Measurements from ENCODE around the gene ATF1.
"Not testable (repeated sequence)": the region's sequence is repeated elsewhere in the genome, so short reads cannot be mapped to it uniquely, and the experiment has no call there.

ATF1 gene

DNA sequence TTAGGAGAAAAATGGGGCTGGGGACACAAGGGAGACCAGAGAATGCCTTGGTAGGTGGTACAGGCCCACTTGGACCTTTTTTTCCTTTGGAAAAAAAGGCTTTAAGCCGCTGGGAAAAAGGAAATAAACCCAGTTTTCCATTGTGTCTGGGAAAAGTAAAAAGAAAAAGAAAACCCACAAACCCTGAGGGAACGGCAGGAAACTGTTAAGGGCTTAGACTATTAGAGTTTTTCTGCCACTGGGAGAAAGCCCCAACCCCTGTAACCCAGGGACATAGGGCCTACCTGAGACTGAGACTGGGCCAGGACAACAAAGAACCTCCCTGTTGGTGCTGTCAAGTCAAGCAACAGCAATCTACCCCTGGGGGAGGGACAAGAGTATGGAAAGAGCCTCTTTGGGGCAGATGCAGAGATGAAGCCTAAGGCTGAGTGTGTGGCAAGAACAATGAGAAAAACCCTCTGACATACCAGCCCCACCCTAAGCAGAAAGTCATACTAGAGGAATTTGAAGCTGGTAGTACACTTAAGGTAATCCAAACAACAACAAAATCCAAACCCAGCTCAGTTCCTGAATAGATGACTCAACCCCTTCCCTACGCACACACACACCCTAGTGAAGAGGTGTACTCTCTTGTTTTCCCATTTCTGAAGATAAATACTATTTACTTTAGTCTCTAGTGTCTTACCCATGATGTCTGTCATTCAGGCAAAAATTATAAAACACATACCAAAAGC, 22.8 kb downstream of the ATF1 start:
- no peak for TF ChIP-seq JUND (IDR thresholded peaks at IDR 0.05; ENCODE audit: low read depth)
- in situ Hi-C loops (cut with HindIII; ENCODE audit: low pct_unique_long_range_greater_than_20kb, low sequenced_read_pairs): no loop called here
- peak in 1 of 2 experiments; percentile 74 for DNase-seq (ENCODE audit: low read depth in 1 of 2, low spot score in 1 of 2)

DNA sequence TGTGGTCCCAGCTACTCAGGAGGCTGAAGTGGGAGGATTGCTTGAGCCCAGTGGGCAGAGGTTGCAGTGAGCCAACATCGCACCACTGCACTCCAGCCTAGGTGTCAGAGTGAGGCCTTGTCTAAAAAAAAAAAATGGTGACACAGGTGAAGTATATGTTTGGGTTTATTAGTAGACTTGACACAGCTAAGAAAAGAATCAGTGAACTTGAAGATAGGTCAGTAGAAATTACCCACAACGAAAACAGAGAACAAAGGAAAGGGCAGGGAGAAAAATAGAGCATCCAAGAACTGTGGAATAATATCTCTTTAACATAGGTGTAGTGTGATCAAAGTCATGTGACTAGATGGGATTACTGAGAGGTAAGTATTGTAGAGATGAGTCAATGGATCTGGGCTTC, 23.7 kb downstream of the ATF1 start:
- in situ Hi-C loops (cut with HindIII; ENCODE audit: low pct_unique_long_range_greater_than_20kb, low sequenced_read_pairs): no loop called here
- DNase-seq (ENCODE audit: low read depth in 1 of 2, low spot score in 1 of 2): no peak
- no peak for TF ChIP-seq JUND (IDR thresholded peaks at IDR 0.05; ENCODE audit: low read depth)

DNA sequence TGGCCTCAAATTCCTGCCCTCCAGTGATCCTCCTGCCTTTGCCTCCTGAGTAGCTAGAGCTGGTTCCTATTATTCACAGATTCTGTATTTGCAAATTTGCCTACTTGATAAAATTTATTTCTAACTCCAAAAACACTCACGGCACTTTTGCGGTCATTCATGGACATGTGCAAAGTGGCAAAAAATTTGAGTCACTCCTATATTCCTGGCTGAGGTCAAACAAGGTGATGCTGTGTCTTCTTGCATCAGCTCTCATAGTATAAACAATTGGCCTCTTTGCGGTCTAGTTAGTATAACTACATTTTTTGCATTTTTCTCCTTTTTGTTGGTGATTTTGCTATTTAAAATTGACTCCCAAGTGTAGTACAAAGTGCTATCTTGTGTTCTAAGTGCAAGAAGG, 24.7 kb downstream of the ATF1 start:
- in situ Hi-C loops (cut with HindIII; ENCODE audit: low pct_unique_long_range_greater_than_20kb, low sequenced_read_pairs): no loop called here
- no peak for TF ChIP-seq JUND (IDR thresholded peaks at IDR 0.05; ENCODE audit: low read depth)
- DNase-seq (ENCODE audit: low read depth in 1 of 2, low spot score in 1 of 2): no peak

DNA sequence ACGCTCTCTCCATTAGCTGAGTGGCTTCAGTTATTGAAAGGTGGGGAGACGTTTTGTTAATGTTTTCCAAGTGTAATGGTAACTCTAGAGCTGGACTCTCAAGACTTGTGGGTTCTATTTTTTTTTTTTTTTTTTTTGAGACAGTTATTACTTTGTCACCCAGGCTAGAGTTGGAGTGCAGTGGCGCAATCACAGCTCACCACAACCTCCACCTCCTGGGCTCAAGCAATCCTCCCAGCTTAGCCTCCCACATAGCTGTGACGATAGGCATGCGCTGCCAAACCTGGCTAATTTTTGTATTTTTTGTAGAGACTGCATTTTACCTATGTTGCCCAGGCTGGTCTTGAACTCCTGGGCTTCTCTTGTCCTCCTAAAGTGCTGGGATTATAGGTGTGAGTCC, 26.2 kb downstream of the ATF1 start:
- TF ChIP-seq JUND (IDR thresholded peaks at IDR 0.05; ENCODE audit: low read depth): no peak
- in situ Hi-C loops (cut with HindIII; ENCODE audit: low pct_unique_long_range_greater_than_20kb, low sequenced_read_pairs): no loop called here
- no peak for DNase-seq (ENCODE audit: low read depth in 1 of 2, low spot score in 1 of 2)

DNA sequence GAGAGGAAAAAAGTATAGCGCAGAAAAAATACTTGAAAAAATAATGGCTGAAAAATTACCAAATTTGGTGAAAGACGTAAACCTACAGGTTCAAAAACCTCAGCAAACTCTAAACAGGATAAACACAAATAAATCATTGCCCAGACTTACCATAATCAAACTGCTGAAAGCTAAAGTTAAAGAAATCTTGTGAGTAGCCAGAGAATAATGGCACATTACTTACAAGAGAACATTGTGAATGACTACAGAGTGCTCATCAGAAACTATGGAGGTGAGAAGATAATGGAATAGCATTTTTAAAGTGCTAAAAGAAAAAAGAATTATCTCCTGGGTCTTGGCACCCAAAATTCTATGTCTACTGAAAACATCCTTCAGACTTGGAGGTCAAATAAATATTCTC, 36.0 kb downstream of the ATF1 start:
- TF ChIP-seq JUND (IDR thresholded peaks at IDR 0.05; ENCODE audit: low read depth): no peak
- peak in 1 of 2 experiments; percentile 8 for DNase-seq (ENCODE audit: low read depth in 1 of 2, low spot score in 1 of 2)
- in situ Hi-C loops (cut with HindIII; ENCODE audit: low pct_unique_long_range_greater_than_20kb, low sequenced_read_pairs): no loop called here

DNA sequence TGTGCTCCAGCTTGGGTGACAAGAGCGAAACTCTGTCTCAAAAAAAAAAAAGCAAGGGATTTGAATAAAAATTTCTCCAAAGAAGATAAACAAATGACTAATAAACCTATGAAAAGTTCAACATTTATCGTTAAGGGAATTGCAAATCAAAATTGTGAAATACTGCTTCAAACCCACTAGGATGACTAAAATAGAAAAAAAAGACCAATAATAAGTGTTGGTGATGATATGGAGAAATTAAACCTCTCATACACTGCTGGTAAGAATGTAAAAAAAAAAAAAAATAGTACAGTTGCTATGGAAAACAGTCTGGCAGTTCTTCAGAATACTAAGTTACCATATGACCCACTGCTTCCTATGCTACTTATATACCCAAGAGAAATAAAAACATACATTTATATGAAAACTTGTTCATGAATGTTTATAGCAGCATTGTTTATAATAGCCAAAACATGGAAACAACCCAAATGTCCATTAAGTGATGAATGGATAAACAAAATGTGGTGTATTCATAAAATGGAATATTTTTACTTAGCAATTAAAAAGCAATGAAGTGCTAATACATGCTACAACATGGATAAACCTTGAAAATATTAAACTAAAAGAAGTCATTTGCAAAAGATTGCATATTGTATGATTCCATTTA, 39.5 kb downstream of the ATF1 start:
- in situ Hi-C loops (cut with HindIII; ENCODE audit: low pct_unique_long_range_greater_than_20kb, low sequenced_read_pairs): no loop called here
- no peak for DNase-seq (ENCODE audit: low read depth in 1 of 2, low spot score in 1 of 2)
- no peak for TF ChIP-seq JUND (IDR thresholded peaks at IDR 0.05; ENCODE audit: low read depth)

DNA sequence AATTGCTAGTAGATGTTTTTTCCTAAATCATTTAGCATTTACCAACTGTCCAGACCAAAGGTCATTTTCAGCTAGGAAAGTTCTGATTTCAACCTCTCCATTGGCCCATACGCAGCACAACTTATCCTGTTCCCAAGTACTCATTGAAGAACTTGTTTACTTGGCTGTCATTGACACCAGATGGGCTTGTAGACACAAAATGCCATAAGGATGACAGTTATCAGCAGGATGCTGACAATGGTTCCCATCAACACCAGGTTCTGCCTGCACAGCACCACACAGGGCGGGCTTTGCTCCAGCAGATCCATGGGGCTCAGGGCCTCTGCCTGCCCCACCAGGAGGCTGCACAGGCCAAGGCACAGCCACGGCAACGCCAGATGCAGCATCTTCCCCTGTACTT, 42.3 kb downstream of the ATF1 start:
- no peak for DNase-seq (ENCODE audit: low read depth in 1 of 2, low spot score in 1 of 2)
- no peak for TF ChIP-seq JUND (IDR thresholded peaks at IDR 0.05; ENCODE audit: low read depth)
- in situ Hi-C loops (cut with HindIII; ENCODE audit: low pct_unique_long_range_greater_than_20kb, low sequenced_read_pairs): no loop called here

DNA sequence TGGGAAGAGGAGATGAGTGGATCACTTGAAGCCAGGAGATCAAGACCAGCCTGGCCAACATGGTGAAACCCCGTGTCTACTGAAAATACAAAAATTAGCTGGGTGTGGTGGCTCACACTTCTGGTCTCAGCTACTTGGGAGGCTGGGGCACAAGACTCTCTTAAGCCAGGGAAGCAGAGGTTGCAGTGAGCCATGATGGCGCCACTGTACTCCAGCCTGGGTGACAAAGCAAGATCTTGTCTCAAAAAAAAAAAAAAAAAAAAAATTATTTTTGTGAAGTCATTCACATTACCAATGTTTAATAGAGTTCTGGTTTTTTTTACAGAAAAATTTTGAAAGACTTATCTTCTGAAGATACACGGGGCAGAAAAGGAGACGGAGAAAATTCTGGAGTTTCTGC, 45.2 kb downstream of the ATF1 start:
- in situ Hi-C loops (cut with HindIII; ENCODE audit: low pct_unique_long_range_greater_than_20kb, low sequenced_read_pairs); DNase-seq (ENCODE audit: low read depth in 1 of 2, low spot score in 1 of 2): not testable (repeated sequence)

DNA sequence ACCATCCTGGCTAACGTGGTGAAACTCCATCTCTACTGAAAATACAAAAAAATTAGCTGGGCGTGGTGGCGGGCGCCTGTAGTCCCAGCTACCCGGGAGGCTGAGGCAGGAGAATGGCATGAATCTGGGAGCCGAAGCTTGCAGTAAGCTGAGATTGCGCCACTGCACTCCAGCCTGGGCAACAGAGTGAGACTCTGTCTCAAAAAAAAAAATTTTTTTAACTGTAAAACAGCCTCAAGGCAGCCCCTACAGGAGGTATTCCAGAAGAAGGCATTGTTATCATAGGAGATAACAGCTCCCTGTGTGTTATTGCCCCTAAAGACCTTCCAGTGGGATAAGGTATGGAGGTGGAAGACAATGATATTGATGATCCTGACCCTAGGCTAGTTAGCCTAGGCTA, 51.0 kb downstream of the ATF1 start:
- DNase-seq (ENCODE audit: low read depth in 1 of 2, low spot score in 1 of 2); in situ Hi-C loops (cut with HindIII; ENCODE audit: low pct_unique_long_range_greater_than_20kb, low sequenced_read_pairs): not testable (repeated sequence)

DNA sequence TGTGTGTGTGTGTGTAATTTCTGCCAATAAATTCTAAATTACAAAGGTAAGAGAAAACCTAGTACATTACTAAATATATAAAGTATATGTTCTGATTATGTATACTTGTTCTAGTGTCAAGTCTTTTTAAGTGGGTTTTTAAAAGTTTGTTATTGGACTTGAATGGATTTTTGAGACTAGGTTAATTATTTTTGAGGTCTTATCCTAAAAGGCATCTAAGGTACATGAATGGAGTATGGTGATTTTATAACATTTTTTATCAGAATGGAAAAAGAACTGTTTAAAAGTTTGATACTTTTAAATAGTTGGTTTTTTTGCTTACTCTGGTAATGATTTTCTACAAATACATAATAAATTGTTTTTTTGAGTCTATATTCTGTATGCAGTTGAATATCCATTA, 56.3 kb downstream of the ATF1 start:
- no peak for DNase-seq (ENCODE audit: low read depth in 1 of 2, low spot score in 1 of 2)
- TF ChIP-seq JUND (IDR thresholded peaks at IDR 0.05; ENCODE audit: low read depth): no peak
- in situ Hi-C loops (cut with HindIII; ENCODE audit: low pct_unique_long_range_greater_than_20kb, low sequenced_read_pairs): no loop called here

DNA sequence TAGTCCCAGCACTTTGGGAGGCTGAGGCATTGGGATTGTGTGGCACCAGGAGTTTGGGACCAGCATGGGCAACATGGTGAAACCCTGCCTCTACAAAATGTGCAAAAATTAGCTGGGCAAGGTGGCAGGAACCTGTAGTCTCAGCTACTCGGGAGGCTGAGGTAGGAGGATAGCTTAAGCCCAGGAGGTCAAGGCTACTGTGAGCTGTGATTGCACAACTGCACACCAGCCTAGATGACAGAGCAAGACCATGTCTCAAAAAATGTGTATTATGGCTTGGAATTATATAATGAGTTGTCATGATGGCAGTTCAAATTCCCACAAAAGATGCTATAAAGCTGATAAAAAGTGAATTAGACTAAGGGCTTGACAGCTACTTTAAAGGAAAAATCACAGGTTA, 58.2 kb downstream of the ATF1 start:
- in situ Hi-C loops (cut with HindIII; ENCODE audit: low pct_unique_long_range_greater_than_20kb, low sequenced_read_pairs): no loop called here
- no peak for DNase-seq (ENCODE audit: low read depth in 1 of 2, low spot score in 1 of 2)
- no peak for TF ChIP-seq JUND (IDR thresholded peaks at IDR 0.05; ENCODE audit: low read depth)

DNA sequence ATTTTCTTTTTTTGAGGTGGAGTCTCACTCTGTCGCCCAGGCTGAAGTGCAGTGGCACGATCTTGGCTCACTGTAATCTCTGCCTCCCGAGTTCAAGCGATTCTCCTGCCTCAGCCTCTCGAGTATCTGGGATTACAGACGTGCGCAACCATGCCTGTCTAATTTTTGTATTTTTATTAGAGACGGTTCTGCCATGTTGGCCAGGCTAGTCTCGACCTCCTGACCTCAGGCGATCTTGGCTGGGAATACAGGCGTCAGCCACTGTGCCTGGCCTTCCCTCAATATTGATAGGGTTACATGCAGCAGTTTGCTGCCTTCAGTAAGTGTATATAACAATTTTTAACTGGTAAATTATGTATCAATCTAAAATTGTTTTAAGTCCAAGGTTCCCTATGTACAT, 59.8 kb downstream of the ATF1 start:
- in situ Hi-C loops (cut with HindIII; ENCODE audit: low pct_unique_long_range_greater_than_20kb, low sequenced_read_pairs); DNase-seq (ENCODE audit: low read depth in 1 of 2, low spot score in 1 of 2): not testable (repeated sequence)

DNA sequence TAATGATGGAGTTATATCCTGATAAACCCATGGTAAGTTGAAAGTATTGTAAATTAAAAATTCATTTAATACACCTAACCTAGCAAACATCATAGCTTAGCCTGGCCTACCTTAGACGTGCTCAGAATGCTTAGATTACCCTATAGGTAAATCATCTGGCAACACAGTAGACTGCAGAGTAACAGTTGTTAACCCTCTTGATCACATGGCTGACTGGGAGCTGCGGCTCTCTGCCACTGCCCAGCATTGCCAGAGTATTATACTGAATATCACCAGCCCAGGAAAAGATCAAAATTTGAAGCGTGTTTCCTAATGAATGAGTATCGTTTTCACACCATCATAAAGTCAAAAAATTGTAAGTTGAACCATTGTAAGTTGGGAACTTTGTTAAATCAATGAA, 61.0 kb downstream of the ATF1 start:
- no peak for TF ChIP-seq JUND (IDR thresholded peaks at IDR 0.05; ENCODE audit: low read depth)
- in situ Hi-C loops (cut with HindIII; ENCODE audit: low pct_unique_long_range_greater_than_20kb, low sequenced_read_pairs): no loop called here
- no peak for DNase-seq (ENCODE audit: low read depth in 1 of 2, low spot score in 1 of 2)

DNA sequence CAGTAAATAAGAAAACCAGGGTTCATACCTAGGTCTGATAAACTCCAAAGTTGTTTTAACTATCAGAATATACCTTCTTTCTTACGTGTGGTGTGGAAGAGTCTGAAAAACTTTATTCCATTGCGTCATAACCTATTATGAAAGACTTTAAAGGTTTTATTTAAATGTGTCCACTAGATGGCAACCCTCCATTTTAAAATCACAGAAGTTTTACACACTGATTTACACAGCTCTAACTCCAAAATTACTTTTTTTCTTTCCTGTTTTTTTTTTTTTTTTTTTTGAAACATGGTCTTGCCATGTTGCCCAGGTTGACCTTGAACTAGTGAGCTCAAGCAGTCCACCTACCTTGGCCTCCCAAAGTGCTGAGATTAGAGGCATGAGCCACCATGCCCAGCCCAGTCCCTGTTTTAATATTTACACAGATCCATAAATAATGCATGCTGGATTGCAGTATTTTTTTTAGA, 61.5 kb downstream of the ATF1 start:
- in situ Hi-C loops (cut with HindIII; ENCODE audit: low pct_unique_long_range_greater_than_20kb, low sequenced_read_pairs): no loop called here
- TF ChIP-seq JUND (IDR thresholded peaks at IDR 0.05; ENCODE audit: low read depth): no peak
- DNase-seq (ENCODE audit: low read depth in 1 of 2, low spot score in 1 of 2): peak in 1 of 2 experiments; percentile 74
